Endometrial microvascular endothelial cells (primary cell): Measurements from ENCODE around the gene RASIP1. TPM values are rescaled to one million over a fixed set of nuclear protein-coding genes. Genes with fewer than 3 reads are reported as not detected.
"Not testable (repeated sequence)": the region's sequence is repeated elsewhere in the genome, so short reads cannot be mapped to it uniquely, and the experiment has no call there.

Source experiments
- in situ Hi-C: cut with HindIII; loops from 2 replicates; pipeline ENCODE4 v1.10.0; 2017; ENCODE audit warnings: low sequenced_read_pairs, low pct_unique_long_range_greater_than_20kb; ENCODE audit errors: inconsistent ontology term
- total RNA-seq: library from RNA; depleted of rRNA; stranded (reverse); fragments of >200 nt; gene quantifications from one replicate; pipeline ENCODE4 v1.2.3, GENCODE V29; 2015; ENCODE audit errors: inconsistent ontology term

RASIP1 gene
- total RNA-seq, 1 donor from 2014 or later: 191 TPM

DNA sequence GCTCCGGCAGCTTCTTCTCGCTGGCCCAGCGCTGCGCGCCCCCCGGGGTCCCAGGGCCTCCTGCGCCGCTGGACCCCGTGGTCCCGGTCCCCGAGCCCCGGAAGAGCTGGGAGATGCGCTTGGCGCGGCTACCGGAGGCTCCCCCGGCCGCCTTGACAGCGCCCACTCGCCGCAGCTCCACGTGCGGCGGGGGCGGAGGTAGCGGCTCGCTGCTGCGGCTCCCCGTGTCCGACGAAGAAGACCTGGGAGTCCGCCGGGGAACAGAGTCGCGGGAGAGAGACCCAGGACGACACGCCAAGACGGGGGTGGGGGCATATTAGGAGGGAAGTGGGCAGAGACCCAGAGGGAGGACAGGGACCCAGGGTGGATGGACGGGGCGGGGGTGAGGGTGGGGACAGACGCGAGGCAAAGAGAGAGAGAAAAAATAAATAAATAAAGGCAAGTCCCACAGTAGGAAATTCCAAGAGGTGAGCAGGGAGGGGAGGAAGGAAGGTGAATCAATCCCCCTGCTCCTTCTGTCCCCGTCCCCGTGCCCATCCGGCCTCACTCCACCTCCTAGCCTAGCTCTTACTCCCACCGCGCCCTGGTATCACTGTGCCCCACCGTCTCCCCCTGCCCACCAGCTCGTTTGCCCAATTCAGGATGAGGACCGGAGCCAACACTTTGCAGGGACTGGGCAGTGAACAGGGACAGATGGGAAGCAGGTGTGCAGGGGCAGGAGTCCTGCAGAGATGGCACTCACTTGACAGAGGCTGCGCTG lies 826 bp downstream of the RASIP1 start:
- in situ Hi-C loops: no loop called here

- in situ Hi-C loops: no loop called here
Observed at GRCh38 chr19:48738557-48739403, 1.6 kb downstream of the RASIP1 start.

DNA sequence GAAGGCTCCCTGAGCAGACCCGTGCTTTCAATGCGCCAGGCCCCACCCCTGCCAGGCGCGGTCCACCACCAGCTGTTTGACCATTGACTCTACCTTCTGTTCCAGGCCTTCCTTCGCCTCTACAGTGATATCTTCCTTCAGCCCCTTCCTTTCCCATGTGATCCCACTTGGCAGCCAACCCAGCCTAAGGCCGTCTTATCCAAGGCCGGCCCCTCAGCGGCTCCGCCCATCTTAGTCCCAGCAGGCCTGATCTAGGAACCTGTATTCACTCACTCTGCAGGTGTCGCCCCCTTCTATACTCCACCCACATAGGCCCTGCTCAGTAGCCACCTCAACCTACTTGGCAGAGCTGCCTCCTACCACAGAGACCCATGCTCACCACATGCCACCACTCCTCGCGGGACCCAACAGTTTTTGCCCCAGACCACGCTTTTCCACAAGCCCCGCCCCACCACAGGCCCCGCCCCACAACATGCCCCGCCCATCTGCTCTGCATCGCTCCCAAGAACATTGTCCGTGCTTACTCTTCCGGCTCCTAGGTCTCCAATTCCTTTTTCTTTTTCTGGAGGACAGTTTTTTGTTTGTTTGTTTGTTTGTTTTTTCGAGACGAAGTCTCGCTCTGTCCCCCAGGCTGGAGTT lies 2.9 kb downstream of the RASIP1 start:
- in situ Hi-C loops: no loop called here

DNA sequence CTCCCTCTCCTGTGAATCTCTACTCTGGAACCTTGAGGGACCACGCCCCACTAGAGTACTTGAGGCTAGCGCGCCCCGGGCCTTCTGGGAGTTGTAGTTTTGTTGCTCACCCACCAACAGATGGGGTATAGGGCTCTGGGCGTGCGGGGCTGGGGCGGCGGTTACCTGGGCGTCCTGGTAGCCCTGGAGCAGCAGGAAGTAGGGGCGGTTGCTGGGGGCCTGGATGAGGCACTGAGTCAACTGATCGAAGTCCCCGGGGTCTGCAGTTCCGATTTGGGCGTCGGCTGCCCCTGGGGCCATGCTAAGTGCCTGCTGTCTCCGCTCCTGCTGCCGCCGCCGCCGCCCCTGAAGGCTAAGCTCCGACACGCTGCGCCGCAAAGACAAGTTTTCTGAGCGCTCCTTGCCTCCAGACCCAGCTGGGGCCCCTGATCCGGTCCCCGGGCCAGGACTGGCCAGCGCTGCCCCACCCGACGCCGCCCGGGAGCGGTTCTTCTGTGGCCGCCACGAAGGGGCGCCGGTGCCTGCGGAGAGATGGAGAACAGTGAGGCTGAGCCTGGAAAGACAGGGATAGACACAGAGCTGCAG lies 5.3 kb downstream of the RASIP1 start:
- in situ Hi-C loops: no loop called here

DNA sequence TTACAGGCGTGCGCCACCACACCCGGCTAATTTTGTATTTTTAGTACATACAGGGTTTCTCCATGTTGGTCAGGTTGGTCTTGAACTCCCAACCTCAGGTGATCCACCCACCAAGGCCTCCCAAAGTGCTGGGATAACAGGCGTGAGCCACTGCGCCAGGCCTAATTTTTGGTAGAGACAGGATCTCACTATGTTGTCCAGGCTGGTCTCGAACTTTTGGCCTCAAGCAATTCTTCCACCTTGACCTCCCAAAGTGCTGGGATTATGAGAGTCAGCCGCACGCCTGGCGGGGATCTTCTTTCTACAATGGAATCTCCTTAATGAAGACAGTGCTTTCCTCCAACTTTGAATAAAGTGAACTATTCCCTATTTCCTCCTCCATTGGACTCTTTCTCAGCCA lies 5.8 kb downstream of the RASIP1 start:
- in situ Hi-C loops: no loop called here

- in situ Hi-C loops: no loop called here
Observed at GRCh38 chr19:48731452-48731851, 9.0 kb downstream of the RASIP1 start.

GRCh38 chr19:48728911-48729664 lies 11.3 kb downstream of the RASIP1 start:
- in situ Hi-C loops: no loop called here

DNA sequence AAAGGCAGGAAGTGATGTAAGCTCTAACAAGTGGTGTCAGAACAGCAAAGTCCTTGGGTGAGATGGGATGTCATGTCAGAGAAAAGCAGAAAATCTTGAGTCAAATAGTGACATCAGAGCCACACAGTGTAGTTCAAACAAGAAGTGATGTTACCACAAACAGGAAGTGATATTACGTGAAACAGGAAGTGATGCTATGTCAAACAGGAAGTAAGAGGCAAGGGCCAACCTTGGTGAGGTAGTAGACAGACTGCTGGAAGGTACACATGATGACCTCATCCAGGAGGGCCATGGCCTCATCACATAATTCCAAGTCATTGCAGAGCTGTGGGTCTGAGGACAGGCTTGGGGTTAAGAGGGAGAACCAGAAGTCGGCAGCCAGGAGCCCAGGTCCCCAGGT lies 13.9 kb downstream of the RASIP1 start:
- in situ Hi-C loops: no loop called here

DNA sequence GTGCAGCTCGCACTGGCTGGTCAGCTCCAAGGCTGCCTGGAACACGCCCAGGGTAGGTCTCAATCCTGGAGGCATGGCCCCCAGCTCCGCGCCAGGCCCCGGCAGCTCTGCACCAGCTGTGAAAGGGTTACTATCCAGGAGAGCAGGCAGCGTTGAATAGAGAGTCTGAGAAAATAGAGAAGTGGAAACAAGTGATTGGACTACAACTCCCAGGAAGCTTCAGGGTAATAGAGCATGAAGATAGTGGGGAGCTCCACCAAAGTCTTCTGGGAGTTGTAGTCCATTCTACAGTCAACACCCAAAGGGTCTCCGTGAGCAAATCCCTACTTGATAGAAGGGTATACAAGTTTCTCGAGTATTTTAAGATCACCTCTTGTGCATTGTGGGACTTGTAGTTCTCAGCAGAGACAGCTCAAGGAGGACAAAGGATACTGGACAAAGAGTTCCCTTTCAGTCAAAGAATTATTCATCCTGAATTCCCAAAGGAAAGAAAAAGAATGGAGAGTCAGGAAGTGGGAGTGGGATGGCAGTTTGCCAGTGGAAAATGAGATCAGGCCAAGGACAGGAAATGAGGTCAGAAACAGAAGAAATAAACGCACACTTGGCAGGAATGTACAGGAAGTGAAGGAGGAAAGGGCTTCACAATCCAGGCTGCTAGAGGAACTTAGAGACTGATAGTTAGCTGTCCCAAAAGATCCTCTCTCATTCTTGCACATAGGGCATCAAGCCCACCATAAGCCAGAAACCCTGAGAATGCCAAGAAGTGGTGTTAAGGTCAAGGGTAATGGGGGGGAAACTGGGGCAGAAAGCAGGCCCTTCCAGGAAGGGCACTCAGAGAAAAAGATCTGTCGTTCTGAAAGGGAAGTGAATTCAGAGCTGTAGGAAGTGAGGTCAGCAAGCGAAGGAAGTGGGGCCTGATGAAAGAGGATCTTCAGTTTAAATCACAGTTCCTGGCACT lies 15.3 kb downstream of the RASIP1 start:
- in situ Hi-C loops: no loop called here

GRCh38 chr19:48722196-48722708 lies 18.2 kb downstream of the RASIP1 start:
- in situ Hi-C loops: no loop called here

GRCh38 chr19:48720613-48721296 lies 19.7 kb downstream of the RASIP1 start:
- in situ Hi-C loops: no loop called here

- in situ Hi-C loops: no loop called here
Observed at GRCh38 chr19:48720251-48720612, 20.2 kb downstream of the RASIP1 start.

GRCh38 chr19:48719263-48720171 lies 20.9 kb downstream of the RASIP1 start, which contains the start of gene MAMSTR:
Gene MAMSTR, minus strand, starts transcription at chr19:48719725. Its CDS starts 694 bp downstream, at chr19:48719031.
- in situ Hi-C loops: no loop called here

GRCh38 chr19:48718711-48719231 lies 21.6 kb downstream of the RASIP1 start:
- in situ Hi-C loops: no loop called here

GRCh38 chr19:48718106-48718505 lies 22.3 kb downstream of the RASIP1 start:
- in situ Hi-C loops: not testable (repeated sequence)
